B cell (primary cell): ENCODE results near the gene LTB. TPM values are rescaled to one million over a fixed set of nuclear protein-coding genes. Genes with fewer than 3 reads are reported as not detected.

Experiments
- ATAC-seq: fragments of 200-7000 bp; cut with Tn5 transposase; one replicate; pipeline ENCODE4 v1.10.0; 2021; ENCODE audit warnings: low read depth, mild to moderate bottlenecking, moderate number of reproducible peaks, moderate library complexity
- CTCF ChIA-PET: fragments of 350-600 bp; sonication (Branson Sonifier 250); formaldehyde crosslinking; loops from one replicate; lab custom pipeline; 2021; ENCODE audit warnings: antibody characterized with exemption, inconsistent platforms; lab: Charles Lee
- POLR2A ChIA-PET: fragments of 350-600 bp; sonication (Branson Sonifier 250); formaldehyde crosslinking; loops from one replicate; lab custom pipeline; 2021; ENCODE audit warnings: antibody characterized with exemption; lab: Charles Lee
- DNase-seq: peaks from one replicate; pipeline ENCODE4 v3.0.0; 2013
- H2AFZ ChIP-seq: 2 replicates; pipeline ENCODE4 v1.6.1; 2012; ENCODE audit warnings: mild to moderate bottlenecking, low read depth, low read length; ENCODE audit not compliant: insufficient read depth, poor library complexity, severe bottlenecking
- H3K27ac ChIP-seq, 2 donors: 1 replicate in 1 of 2; 2 replicates in 1 of 2; pipeline ENCODE4 v1.5.1; 2012 to 2013; ENCODE audit warnings: low read length in 2 of 2, mild to moderate bottlenecking in 2 of 2, moderate library complexity in 1 of 2
- H3K27me3 ChIP-seq, 4 experiments: fragments of 200-600 bp in 1 of 4; sonication (generic) in 1 of 4; replicated peaks in 1 of 4; 1 replicate in 2 of 4; 2 replicates in 2 of 4; pipeline versions ENCODE4 v1.6.1 to v1.7.0; 2013 to 2016; ENCODE audit warnings: low read length in 3 of 4, mild to moderate bottlenecking in 2 of 4, mixed read lengths in 1 of 4, moderate library complexity in 1 of 4; ENCODE audit not compliant: insufficient read depth in 4 of 4, control insufficient read depth in 3 of 4; ENCODE audit errors: control extremely low read depth in 1 of 4
- H3K36me3 ChIP-seq, 2 experiments: replicated peaks in 1 of 2; 1 replicate in 1 of 2; 2 replicates in 1 of 2; pipeline versions ENCODE4 v1.6.1 to v1.7.1; 2013; ENCODE audit warnings: low read length in 1 of 2; ENCODE audit not compliant: insufficient read depth in 2 of 2, control insufficient read depth in 1 of 2; ENCODE audit errors: control extremely low read depth in 1 of 2, extremely low read depth in 1 of 2
- H3K4me1 ChIP-seq, 2 donors: fragments of 200-600 bp in 1 of 2; sonication (generic) in 1 of 2; 1 replicate in 1 of 2; 2 replicates in 1 of 2; pipeline versions ENCODE4 v1.5.1 to v1.6.1; 2013 to 2017; ENCODE audit warnings: low read length in 2 of 2; ENCODE audit not compliant: control insufficient read depth in 2 of 2, insufficient read depth in 2 of 2
- H3K4me2 ChIP-seq: replicated peaks from 2 replicates; pipeline ENCODE3; 2012; ENCODE audit warnings: mild to moderate bottlenecking, low read depth, low read length; ENCODE audit not compliant: poor library complexity, severe bottlenecking
- H3K4me3 ChIP-seq, 5 experiments: fragments of 200-600 bp in 1 of 5; sonication (generic) in 1 of 5; 1 replicate in 3 of 5; 2 replicates in 2 of 5; pipeline versions ENCODE4 v1.5.1 to v1.7.0; 2011 to 2016; ENCODE audit warnings: low read length in 4 of 5, mild to moderate bottlenecking in 4 of 5, low read depth in 2 of 5, control low read depth in 1 of 5, moderate library complexity in 1 of 5; ENCODE audit not compliant: insufficient read depth in 1 of 5; ENCODE audit errors: control extremely low read depth in 1 of 5, extremely low read depth in 1 of 5
- H3K79me2 ChIP-seq: fragments of 200-600 bp; sonication (generic); one replicate; pipeline ENCODE4 v1.6.0; 2016; ENCODE audit warnings: low read length; ENCODE audit not compliant: control insufficient read depth, insufficient read depth
- H3K9ac ChIP-seq: fragments of 200-600 bp; sonication (generic); 2 replicates; pipeline ENCODE4 v1.6.1; 2017; ENCODE audit warnings: mild to moderate bottlenecking, low read length, moderate library complexity
- H3K9me3 ChIP-seq, 3 donors: one replicate each; pipeline versions ENCODE4 v1.6.1 to v1.7.1; 2013; ENCODE audit warnings: low read length in 2 of 3; ENCODE audit not compliant: control insufficient read depth in 2 of 3, insufficient read depth in 1 of 3; ENCODE audit errors: control extremely low read depth in 1 of 3
- H4K20me1 ChIP-seq: 2 replicates; pipeline ENCODE4 v1.6.0; 2012; ENCODE audit warnings: mild to moderate bottlenecking, low read length; ENCODE audit not compliant: insufficient read depth, control insufficient read depth, poor library complexity, severe bottlenecking
- H3K27ac Mint-ChIP-seq: one replicate; pipeline ENCODE4 v1.8.0; 2021; ENCODE audit warnings: mixed read lengths
- H3K27me3 Mint-ChIP-seq: one replicate; pipeline ENCODE4 v1.8.0; 2021; ENCODE audit warnings: mixed read lengths
- H3K4me1 Mint-ChIP-seq: one replicate; pipeline ENCODE4 v1.8.0; 2021; ENCODE audit warnings: mixed read lengths
- H3K4me3 Mint-ChIP-seq: one replicate; pipeline ENCODE4 v1.8.0; 2021; ENCODE audit warnings: mixed read lengths
- H3K9me3 Mint-ChIP-seq: one replicate; pipeline ENCODE4 v1.8.0; 2022; ENCODE audit warnings: mixed read lengths; ENCODE audit not compliant: insufficient read depth
- CTCF ChIP-seq: fragments of 200-600 bp; IDR thresholded peaks from one replicate; pipeline ENCODE4 v1.8.0; 2022; ENCODE audit warnings: antibody characterized with exemption, mild to moderate bottlenecking
- EZH2 ChIP-seq: IDR thresholded peaks from 2 replicates; pipeline ENCODE4 v1.6.1; 2012; ENCODE audit warnings: borderline replicate concordance, low read depth, mild to moderate bottlenecking, moderate library complexity, low read length; ENCODE audit not compliant: insufficient read depth, poor library complexity, severe bottlenecking
- WGBS: methylation state at CpG from one replicate; pipeline ENCODE4 v1.1.5; 2013; ENCODE audit warnings: missing lambda C conversion rate; ENCODE audit not compliant: insufficient coverage; 5-methylcytosine and 5-hydroxymethylcytosine counted together
- intact Hi-C: fragments of 100-400 bp; cut with micrococcal nuclease; formaldehyde crosslinking; loops from one replicate; pipeline ENCODE4 v1.10.0; 2022
- polyA plus RNA-seq: library from polyadenylated mRNA; depleted of rRNA; stranded (reverse); fragments of >200 nt; gene quantifications from 2 replicates; pipeline ENCODE4 v1.2.3, GENCODE V29; 2012
- total RNA-seq, 2 donors: library from RNA; stranded (reverse); fragments of 120-200 nt in 1 of 2; gene quantifications; 1 replicate in 1 of 2; 2 replicates in 1 of 2; pipeline versions ENCODE4 v1.2.3 to v1.2.4, GENCODE V29; 2013 to 2022

Gene LTB
- total and polyA plus RNA-seq, 2 donors (not counting 1 experiment from before 2014, with no cell fraction given) = 488 to 938 TPM

DNA sequence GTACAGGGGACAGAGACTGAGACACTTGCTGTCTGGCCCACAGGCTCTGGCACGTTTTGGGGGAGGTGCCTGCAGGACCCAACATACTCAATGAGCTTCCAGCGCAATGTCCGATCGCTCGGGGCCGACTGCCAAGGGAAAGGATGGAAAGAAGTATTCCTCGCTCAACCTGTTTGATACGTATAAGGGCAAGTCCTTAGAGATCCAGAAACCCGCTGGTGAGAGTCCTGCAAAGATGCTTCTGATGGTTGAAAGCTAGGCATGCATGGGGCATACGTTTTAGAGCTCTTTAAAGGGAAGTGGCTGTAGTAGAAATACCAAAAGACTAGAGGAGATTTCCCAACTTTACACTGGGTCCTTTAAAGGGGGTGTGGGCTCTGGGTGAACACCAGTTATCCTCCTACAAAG, 40.5 kb upstream of the LTB start:
- Mint-ChIP-seq H3K9me3 (no peaks in the 10 kb centered on the region), H3K27me3 (no peaks in the 10 kb centered on the region), H3K27ac (peak overlapping the region; percentile 12), H3K4me1 (peaks cover 24% of the 10 kb centered on the region), H3K4me3 (peak overlapping the region; percentile 86)
- DNase-seq (no peak), ATAC-seq (no peak)
- H3K4me1 ChIP-seq = peaks cover 10 to 16% of the 10 kb centered on the region in 2 donors
- no peak overlapping the region for H3K4me3 ChIP-seq
- H3K27ac ChIP-seq = no peak overlapping the region
- peaks cover 21% of the 10 kb centered on the region for H3K79me2 ChIP-seq
- no peaks in the 10 kb centered on the region for H3K27me3 ChIP-seq
- no peak overlapping the region for H3K9ac ChIP-seq
- peaks cover 7 to 53% of the 10 kb centered on the region in 2 experiments for H3K36me3 ChIP-seq
- peaks cover 0 to 6% (median 0%) of the 10 kb centered on the region in 3 donors for H3K9me3 ChIP-seq
- H4K20me1 ChIP-seq = peaks cover 10% of the 10 kb centered on the region
- POLR2A ChIA-PET = interaction anchor here (0.6 to 1.2 kb wide), 7 partner anchors 13 to 237 kb away, joined by 3 to 12 read pairs (median 4); no protein-coding TSS in a partner anchor
- TF ChIP-seq EZH2 = no peak
- no peak for TF ChIP-seq CTCF
- CTCF ChIA-PET = interaction anchor here (0.6 to 2.3 kb wide), 8 partner anchors 24 to 483 kb away, joined by 3 to 11 read pairs (median 4); partner anchors contain the start of genes BAG6 and DDX39B
- 92% methylated on average over 9 of the region's 10 CpGs for WGBS
- H3K4me2 ChIP-seq = no peak overlapping the region
- no peak overlapping the region for H2AFZ ChIP-seq
- intact Hi-C loops = loop anchor here (5.0 kb wide), 3 partner anchors 185 to 335 kb away; partner anchors contain the start of genes EHMT2, LSM2, NELFE and SKIC2

- POLR2A ChIA-PET = interaction anchor here (0.6 to 1.7 kb wide), 5 partner anchors 17 to 62 kb away, joined by 3 to 12 read pairs (median 7); no protein-coding TSS in a partner anchor
- Histone ChIP-seq H3K9me3 (peaks cover 0 to 6% (median 0%) of the 10 kb centered on the region in 3 donors), H3K4me2 (peak overlapping the region; percentile 90), H3K27me3 (no peaks in the 10 kb centered on the region), H3K27ac (peak overlapping the region; percentile 97 to 99), H3K79me2 (peaks cover 21% of the 10 kb centered on the region), H3K36me3 (peaks cover 7 to 46% of the 10 kb centered on the region in 2 experiments), H4K20me1 (peaks cover 6% of the 10 kb centered on the region), H3K4me3 (peak overlapping the region in 2 of 5 experiments; percentile 84 to 89), H2AFZ (no peak overlapping the region), H3K4me1 (peaks cover 10 to 16% of the 10 kb centered on the region in 2 donors), H3K9ac (peak overlapping the region; percentile 90)
- Mint-ChIP-seq H3K9me3 (no peaks in the 10 kb centered on the region), H3K4me3 (peak overlapping the region; percentile 86), H3K4me1 (peaks cover 25% of the 10 kb centered on the region), H3K27ac (peak overlapping the region; percentile 95), H3K27me3 (no peaks in the 10 kb centered on the region)
- intact Hi-C loops = loop anchor here (5.0 kb wide), 3 partner anchors 185 to 335 kb away; partner anchors contain the start of genes EHMT2, LSM2, NELFE and SKIC2
- ATAC-seq (no peak), DNase-seq (no peak)
- TF ChIP-seq CTCF = no peak
- no peak for TF ChIP-seq EZH2
- CTCF ChIA-PET = interaction anchor here (0.8 to 2.3 kb wide), 6 partner anchors 14 to 71 kb away, joined by 3 to 11 read pairs (median 5); partner anchors contain the start of gene BAG6
- 30% methylated on average over 2 of the region's 4 CpGs for WGBS
Observed at GRCh38 chr6:31621991-31622390, 39.8 kb upstream of the LTB start.
